Measurements from ENCODE around the gene MTHFD1. TPM values are rescaled to one million over a fixed set of nuclear protein-coding genes. Genes with fewer than 3 reads are reported as not detected.
A peak's percentile ranks its signal among the peaks of the same experiment; 100 is the strongest.

The MTHFD1 gene
- polyA plus RNA-seq, 1 donor (not counting 4 experiments of a cell fraction or from before 2014, with no cell fraction given): 63.2 TPM

DNA sequence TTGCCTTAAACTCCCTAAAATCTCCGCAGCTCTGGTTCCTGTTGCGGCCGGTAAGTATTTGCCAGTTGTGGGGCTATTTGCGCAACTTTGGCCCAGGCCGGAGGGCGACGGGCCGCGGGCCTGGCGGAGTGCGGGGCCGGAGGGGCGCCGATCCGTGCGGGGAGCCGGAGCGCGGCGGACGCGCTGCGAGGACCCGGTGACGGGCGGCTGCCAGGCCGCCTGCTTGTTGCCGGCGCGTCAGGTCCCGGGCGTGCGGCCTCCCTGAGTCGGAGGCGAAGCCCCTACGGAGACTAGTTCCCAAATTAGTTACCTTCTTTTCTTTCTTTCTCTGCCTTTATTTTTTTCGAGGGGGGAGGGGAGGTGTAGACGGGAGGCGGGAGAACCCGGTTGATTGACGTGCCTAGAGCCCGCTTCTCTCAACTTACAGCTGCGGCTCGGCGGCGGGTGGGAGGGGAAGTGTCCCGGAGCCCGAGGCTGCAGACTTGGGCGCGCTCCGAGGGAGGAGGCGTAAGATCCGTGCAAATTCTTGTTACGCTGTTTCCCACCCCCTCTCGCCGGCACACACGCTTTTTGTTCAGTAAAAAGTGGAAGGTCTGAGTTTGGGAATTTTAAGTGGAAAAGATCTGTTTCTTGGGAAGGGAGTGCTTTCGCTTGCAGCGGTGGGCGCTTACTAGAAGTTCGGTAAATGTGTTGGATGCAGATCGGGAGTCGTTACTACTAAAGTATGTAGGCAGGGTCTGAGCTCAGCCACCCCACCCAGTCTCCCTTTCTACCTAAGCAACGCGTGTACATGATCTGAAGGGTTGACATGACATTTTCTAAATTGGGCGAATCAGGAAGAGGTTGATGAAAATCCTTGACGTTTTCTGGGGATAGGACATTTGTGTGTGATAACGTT, 117.0 kb downstream of the MTHFD1 start:
- peaks cover 54% of the 10 kb centered on the region for H3K4me1 ChIP-seq (ENCODE audit: control insufficient read depth, extremely low read depth, insufficient read depth, low read length)
- dilution Hi-C loops (cut with MboI; ENCODE audit: extremely low pct_ligation_motif_present, low sequenced_read_pairs): no loop called here
- H3K36me3 ChIP-seq (ENCODE audit: control insufficient read depth in 2 of 2, extremely low read depth in 1 of 2, insufficient read depth in 2 of 2, low read length in 2 of 2): peaks cover 0 to 4% of the 10 kb centered on the region in 2 experiments

DNA sequence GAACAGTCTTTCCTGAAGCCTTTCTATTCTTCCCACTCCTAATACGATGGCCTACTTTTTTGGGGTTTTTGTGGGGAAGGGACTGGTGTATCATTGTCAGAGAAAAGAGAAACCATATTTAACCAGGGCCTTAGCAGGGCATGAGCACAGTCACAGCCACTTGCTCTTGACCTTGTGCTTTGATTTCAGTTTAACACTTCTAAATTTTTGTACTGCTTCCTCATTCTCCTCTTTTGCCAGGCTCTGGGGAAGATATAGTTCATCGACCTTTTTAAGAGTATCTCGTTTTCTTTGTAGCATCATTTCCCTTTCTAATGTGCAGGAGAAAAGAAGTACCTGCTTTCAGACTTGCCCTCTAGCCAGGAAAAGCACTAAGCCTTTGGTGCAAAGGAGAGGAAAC, 118.6 kb downstream of the MTHFD1 start:
- H3K4me1 ChIP-seq (ENCODE audit: control insufficient read depth, extremely low read depth, insufficient read depth, low read length): peaks cover 59% of the 10 kb centered on the region
- peak overlapping the region; percentile 83 for H3K4me2 ChIP-seq (ENCODE audit: control insufficient read depth, extremely low read depth, insufficient read depth, low read depth, low read length)
- DNase-seq (ENCODE audit: low read depth, low spot score) (no peak), FAIRE-seq (no peak)
- H3K27ac ChIP-seq (ENCODE audit: control insufficient read depth, insufficient read depth, low read length): peak overlapping the region; percentile 85
- peaks cover 71% of the 10 kb centered on the region for H3K79me2 ChIP-seq (ENCODE audit: control insufficient read depth, insufficient read depth, low read length)
- H3K36me3 ChIP-seq (ENCODE audit: control insufficient read depth in 2 of 2, extremely low read depth in 1 of 2, insufficient read depth in 2 of 2, low read length in 2 of 2): peaks cover 0 to 4% of the 10 kb centered on the region in 2 experiments
- peaks cover 14% of the 10 kb centered on the region for H4K20me1 ChIP-seq (ENCODE audit: control insufficient read depth, extremely low read depth, insufficient read depth, low read length)
- H2AFZ ChIP-seq (ENCODE audit: control insufficient read depth, low read length): no peak overlapping the region
- peak overlapping the region; percentile 62 for H3K9ac ChIP-seq (ENCODE audit: control insufficient read depth, extremely low read depth, insufficient read depth, low read length)
- no peaks in the 10 kb centered on the region for H3K27me3 ChIP-seq (ENCODE audit: control insufficient read depth, extremely low read depth, insufficient read depth, low read length)
- H3K9me1 ChIP-seq (ENCODE audit: control insufficient read depth, extremely low read depth, insufficient read depth, low read length): peaks cover 3% of the 10 kb centered on the region
- H3K9me3 ChIP-seq (ENCODE audit: control insufficient read depth, low read depth, low read length): no peaks in the 10 kb centered on the region
- TF ChIP-seq EZH2 (IDR thresholded peaks at IDR 0.05; ENCODE audit: low read length): no peak
- TF ChIP-seq, protein P1, sequence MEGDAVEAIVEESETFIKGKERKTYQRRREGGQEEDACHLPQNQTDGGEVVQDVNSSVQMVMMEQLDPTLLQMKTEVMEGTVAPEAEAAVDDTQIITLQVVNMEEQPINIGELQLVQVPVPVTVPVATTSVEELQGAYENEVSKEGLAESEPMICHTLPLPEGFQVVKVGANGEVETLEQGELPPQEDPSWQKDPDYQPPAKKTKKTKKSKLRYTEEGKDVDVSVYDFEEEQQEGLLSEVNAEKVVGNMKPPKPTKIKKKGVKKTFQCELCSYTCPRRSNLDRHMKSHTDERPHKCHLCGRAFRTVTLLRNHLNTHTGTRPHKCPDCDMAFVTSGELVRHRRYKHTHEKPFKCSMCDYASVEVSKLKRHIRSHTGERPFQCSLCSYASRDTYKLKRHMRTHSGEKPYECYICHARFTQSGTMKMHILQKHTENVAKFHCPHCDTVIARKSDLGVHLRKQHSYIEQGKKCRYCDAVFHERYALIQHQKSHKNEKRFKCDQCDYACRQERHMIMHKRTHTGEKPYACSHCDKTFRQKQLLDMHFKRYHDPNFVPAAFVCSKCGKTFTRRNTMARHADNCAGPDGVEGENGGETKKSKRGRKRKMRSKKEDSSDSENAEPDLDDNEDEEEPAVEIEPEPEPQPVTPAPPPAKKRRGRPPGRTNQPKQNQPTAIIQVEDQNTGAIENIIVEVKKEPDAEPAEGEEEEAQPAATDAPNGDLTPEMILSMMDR (optimal IDR thresholded peaks at IDR 0.05 in 1 of 3, IDR thresholded peaks at IDR 0.05 in 1 of 3, conservative IDR thresholded peaks at IDR 0.05 in 1 of 3; ENCODE audit: extremely low read depth in 1 of 3, insufficient read depth in 2 of 3, low read length in 3 of 3): no peak
- H3K4me3 ChIP-seq (ENCODE audit: control insufficient read depth in 2 of 3, extremely low read depth in 1 of 3, insufficient read depth in 2 of 3, low read depth in 1 of 3, low read length in 3 of 3): peak overlapping the region; percentile 66 to 88 (median 66)
- dilution Hi-C loops (cut with MboI; ENCODE audit: extremely low pct_ligation_motif_present, low sequenced_read_pairs): no loop called here

More for the DNA sequence above, 117.0 kb downstream of the MTHFD1 start:
- Histone ChIP-seq H4K20me1 (ENCODE audit: control insufficient read depth, extremely low read depth, insufficient read depth, low read length) (peaks cover 5% of the 10 kb centered on the region), H3K9me1 (ENCODE audit: control insufficient read depth, extremely low read depth, insufficient read depth, low read length) (peaks cover 3% of the 10 kb centered on the region), H3K27me3 (ENCODE audit: control insufficient read depth, extremely low read depth, insufficient read depth, low read length) (no peaks in the 10 kb centered on the region), H3K9ac (ENCODE audit: control insufficient read depth, extremely low read depth, insufficient read depth, low read length) (peak overlapping the region; percentile 97), H2AFZ (ENCODE audit: control insufficient read depth, low read length) (no peak overlapping the region), H3K4me2 (ENCODE audit: control insufficient read depth, extremely low read depth, insufficient read depth, low read depth, low read length) (peak overlapping the region; percentile 83), H3K27ac (ENCODE audit: control insufficient read depth, insufficient read depth, low read length) (peak overlapping the region; percentile 97), H3K79me2 (ENCODE audit: control insufficient read depth, insufficient read depth, low read length) (peaks cover 58% of the 10 kb centered on the region), H3K4me3 (ENCODE audit: control insufficient read depth in 2 of 3, extremely low read depth in 1 of 3, insufficient read depth in 2 of 3, low read depth in 1 of 3, low read length in 3 of 3) (peak overlapping the region; percentile 66 to 88 (median 88)), H3K9me3 (ENCODE audit: control insufficient read depth, low read depth, low read length) (no peaks in the 10 kb centered on the region)
- TF ChIP-seq, protein P1 (optimal IDR thresholded peaks at IDR 0.05 in 1 of 3, IDR thresholded peaks at IDR 0.05 in 1 of 3, conservative IDR thresholded peaks at IDR 0.05 in 1 of 3; ENCODE audit: extremely low read depth in 1 of 3, insufficient read depth in 2 of 3, low read length in 3 of 3): no peak
- TF ChIP-seq EZH2 (IDR thresholded peaks at IDR 0.05; ENCODE audit: low read length): no peak
- no peak for FAIRE-seq
- DNase-seq (ENCODE audit: low read depth, low spot score): no peak
